Upper lobe of right lung (tissue), 1 donor: ENCODE data around the gene SIL1. TPM values are rescaled to one million over a fixed set of nuclear protein-coding genes. Genes with fewer than 3 reads are reported as not detected.
A peak's percentile ranks its signal among the peaks of the same experiment; 100 is the strongest.

Experiments used
- ATAC-seq: fragments of 200-7000 bp; cut with Tn5 transposase; one replicate; pipeline ENCODE4 v1.9.1; 2020; ENCODE audit warnings: mild to moderate bottlenecking, moderate library complexity
- DNase-seq: peaks from one replicate; pipeline ENCODE4 v3.0.0-alpha.2; 2020
- H3K27ac ChIP-seq: fragments of 200-600 bp; one replicate; pipeline ENCODE4 v1.8.0; 2022
- H3K27me3 ChIP-seq: fragments of 200-600 bp; one replicate; pipeline ENCODE4 v1.8.0; 2022; ENCODE audit warnings: mild to moderate bottlenecking
- H3K36me3 ChIP-seq: fragments of 200-600 bp; one replicate; pipeline ENCODE4 v1.8.0; 2022
- H3K4me1 ChIP-seq: fragments of 200-600 bp; one replicate; pipeline ENCODE4 v1.8.0; 2022
- H3K4me3 ChIP-seq: fragments of 200-600 bp; one replicate; pipeline ENCODE4 v1.8.0; 2022; ENCODE audit warnings: mild to moderate bottlenecking
- H3K9me3 ChIP-seq: fragments of 200-600 bp; one replicate; pipeline ENCODE4 v1.8.0; 2022
- CTCF ChIP-seq: fragments of 200-600 bp; IDR thresholded peaks from one replicate; pipeline ENCODE4 v1.8.0; 2022; ENCODE audit warnings: antibody characterized with exemption
- intact Hi-C: fragments of 100-400 bp; cut with DNase I; formaldehyde crosslinking; loops from one replicate; pipeline ENCODE4 v1.11.0; 2022
- total RNA-seq: library from RNA; stranded (reverse); fragmentation: NEBNext Ultra II Directional; extraction: Animal tissue kit (Norgen Biotek cat#: 25700); gene quantifications from one replicate; pipeline ENCODE4 v1.2.1, GENCODE V29; 2021
- donor health status: DM: no; HTN: yes; CAD: no; lungs with severe emphysema.

The SIL1 gene
- total RNA-seq, 1 donor from 2014 or later: 56.9 TPM

DNA sequence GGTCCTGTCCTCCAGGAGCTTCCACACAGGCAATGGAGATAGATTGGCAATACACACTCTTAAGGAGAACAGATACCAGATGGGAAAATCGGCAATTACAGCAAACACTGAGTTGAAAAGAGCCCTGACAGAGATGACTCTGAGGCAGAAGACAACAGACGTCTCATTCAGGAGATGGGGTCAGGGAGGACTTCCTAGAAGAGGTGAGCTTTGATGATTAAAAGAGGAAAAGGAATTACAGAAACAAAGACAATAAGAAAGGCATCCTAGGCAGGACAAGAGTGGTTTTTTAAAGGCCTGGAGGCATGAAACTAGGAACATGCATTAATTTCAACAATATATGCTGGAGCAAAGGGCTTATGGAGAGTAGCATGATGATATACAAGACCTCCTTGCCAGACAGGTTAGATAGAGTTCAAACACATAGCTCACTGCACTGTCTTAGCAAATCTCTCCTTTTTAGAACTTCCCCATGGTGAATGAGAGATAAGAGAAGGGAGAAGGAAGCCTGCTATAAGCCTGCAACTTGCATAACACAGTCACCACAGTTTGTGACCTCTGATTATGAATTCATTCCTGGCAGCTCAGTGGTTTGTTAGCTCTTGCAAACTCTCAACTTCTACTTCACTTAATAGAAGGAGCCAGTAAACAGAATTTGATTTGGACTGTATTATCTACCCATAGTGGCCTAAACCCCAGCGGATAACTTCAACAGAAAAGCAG lies 48.5 kb downstream of the SIL1 start:
- no peak for TF ChIP-seq CTCF
- H3K4me1 ChIP-seq: peaks cover 50% of the 10 kb centered on the region
- peak overlapping the region; percentile 58 for H3K27ac ChIP-seq
- H3K4me3 ChIP-seq: no peak overlapping the region
- H3K27me3 ChIP-seq: no peaks in the 10 kb centered on the region
- ATAC-seq (peak; percentile 82), DNase-seq (no peak)
- no peaks in the 10 kb centered on the region for H3K9me3 ChIP-seq
- intact Hi-C loops: no loop called here
- H3K36me3 ChIP-seq: no peaks in the 10 kb centered on the region

DNA sequence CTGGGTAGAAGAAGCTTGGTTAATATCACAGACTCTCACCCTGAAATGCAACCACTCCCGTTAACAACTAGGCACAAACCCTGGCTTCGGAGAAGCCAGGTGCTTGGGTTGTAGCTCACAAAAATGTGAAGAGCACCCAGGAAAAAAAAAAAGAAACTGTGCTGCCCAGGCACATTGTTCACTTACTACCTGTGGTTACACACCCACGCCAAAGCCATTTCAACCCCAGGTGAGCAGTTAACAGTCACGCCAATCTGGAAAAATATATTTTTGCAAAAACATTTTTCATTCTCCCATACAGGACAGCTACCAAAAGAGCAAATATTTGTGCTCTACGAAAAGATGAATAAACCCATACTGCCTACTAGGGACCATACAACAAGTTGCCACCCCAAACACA lies 49.2 kb downstream of the SIL1 start:
- peak overlapping the region; percentile 58 for H3K27ac ChIP-seq
- no peak overlapping the region for H3K4me3 ChIP-seq
- intact Hi-C loops: no loop called here
- H3K9me3 ChIP-seq: no peaks in the 10 kb centered on the region
- ATAC-seq: no peak
- H3K4me1 ChIP-seq: peaks cover 50% of the 10 kb centered on the region
- TF ChIP-seq CTCF: no peak
- no peak for DNase-seq
- no peaks in the 10 kb centered on the region for H3K27me3 ChIP-seq
- no peaks in the 10 kb centered on the region for H3K36me3 ChIP-seq

GRCh38 chr5:139148306-139148705 lies 49.9 kb downstream of the SIL1 start:
- H3K4me3 ChIP-seq: no peak overlapping the region
- peak; percentile 14 for ATAC-seq
- no peaks in the 10 kb centered on the region for H3K36me3 ChIP-seq
- TF ChIP-seq CTCF: no peak
- intact Hi-C loops: no loop called here
- H3K27me3 ChIP-seq: no peaks in the 10 kb centered on the region
- H3K27ac ChIP-seq: peak overlapping the region; percentile 27
- H3K4me1 ChIP-seq: peaks cover 50% of the 10 kb centered on the region
- no peaks in the 10 kb centered on the region for H3K9me3 ChIP-seq
- DNase-seq: no peak

- Histone ChIP-seq H3K27me3 (no peaks in the 10 kb centered on the region), H3K36me3 (no peaks in the 10 kb centered on the region), H3K4me1 (peaks cover 54% of the 10 kb centered on the region), H3K9me3 (no peaks in the 10 kb centered on the region), H3K4me3 (no peak overlapping the region), H3K27ac (peak overlapping the region; percentile 27)
- DNase-seq (peak; percentile 72), ATAC-seq (peak; percentile 73)
- no peak for TF ChIP-seq CTCF
- intact Hi-C loops: no loop called here
Observed at GRCh38 chr5:139147483-139148087, 50.6 kb downstream of the SIL1 start.

DNA sequence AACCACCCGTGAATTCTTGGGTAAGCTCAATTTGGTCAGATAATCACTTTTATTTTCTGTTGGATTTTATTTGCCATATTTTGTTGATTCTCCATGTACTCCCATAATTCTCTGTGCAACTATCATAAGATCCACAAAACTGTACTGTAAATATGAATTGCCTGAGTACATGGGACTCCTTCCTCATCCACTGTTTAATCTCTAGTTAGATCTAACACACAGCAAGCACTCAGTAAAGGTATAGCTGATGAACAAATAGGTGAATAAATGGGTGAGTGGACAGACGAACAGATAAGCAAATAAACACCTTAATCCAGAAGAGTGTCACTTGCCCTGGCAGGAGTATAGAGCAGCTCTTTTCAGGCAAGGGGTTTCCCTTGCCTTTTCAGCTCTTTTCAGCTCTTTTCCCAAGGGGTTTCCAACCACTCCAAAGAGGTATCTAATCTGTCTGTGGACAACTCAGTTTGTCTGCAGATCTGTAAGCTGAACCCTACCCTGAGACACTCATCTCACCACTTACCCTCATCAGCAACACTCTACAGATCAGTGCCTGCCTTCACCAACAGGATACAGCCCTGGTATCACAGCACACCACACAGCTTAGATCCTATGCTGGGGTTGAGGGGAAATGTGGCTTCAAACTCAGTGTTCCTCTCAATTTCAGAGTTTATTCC lies 51.2 kb downstream of the SIL1 start:
- H3K27ac ChIP-seq: peak overlapping the region; percentile 27

More for the DNA sequence above, 51.2 kb downstream of the SIL1 start:
- Histone ChIP-seq H3K27me3 (no peaks in the 10 kb centered on the region), H3K4me3 (no peak overlapping the region), H3K9me3 (no peaks in the 10 kb centered on the region), H3K4me1 (peaks cover 60% of the 10 kb centered on the region), H3K36me3 (no peaks in the 10 kb centered on the region)
- no peak for DNase-seq
- no peak for TF ChIP-seq CTCF
- intact Hi-C loops: no loop called here
- ATAC-seq: no peak
